Activated CD4-positive, alpha-beta T cell treated with anti-CD3 and anti-CD28 coated beads, Interleukin-2, amount 50 U/mL, for 4 hours (primary cell): ENCODE data around the gene GPR50.

ENCODE experiments used
- DNase-seq, 2 experiments: peaks; one replicate each; pipeline ENCODE4 v3.0.0-alpha.2; 2020

The GPR50 gene

GRCh38 chrX:151228935-151229334, 52.6 kb downstream of the GPR50 start:
- no peak for DNase-seq
